Measurements from ENCODE around the gene TRIM33.
"Not testable (repeated sequence)": the region's sequence is repeated elsewhere in the genome, so short reads cannot be mapped to it uniquely, and the experiment has no call there.

The TRIM33 gene

GRCh38 chr1:114423455-114423854 is 87.5 kb downstream of the TRIM33 start:
- TF ChIP-seq CTCF (IDR thresholded peaks at IDR 0.05; ENCODE audit: insufficient read depth, low read depth, low read length, missing control alignments), result no peak
- no peak overlapping the region for H3K4me3 ChIP-seq (ENCODE audit: low read depth, low read length)
- DNase-seq (ENCODE audit: low read depth), result no peak

GRCh38 chr1:114418948-114419347 is 92.1 kb downstream of the TRIM33 start:
- not testable (repeated sequence) for DNase-seq (ENCODE audit: low read depth); H3K4me3 ChIP-seq (ENCODE audit: low read depth, low read length)

GRCh38 chr1:114397601-114398000 is 113.4 kb downstream of the TRIM33 start:
- TF ChIP-seq CTCF (IDR thresholded peaks at IDR 0.05; ENCODE audit: insufficient read depth, low read depth, low read length, missing control alignments), result no peak
- no peak for DNase-seq (ENCODE audit: low read depth)
- no peak overlapping the region for H3K4me3 ChIP-seq (ENCODE audit: low read depth, low read length)

GRCh38 chr1:114395863-114396262 is 115.1 kb downstream of the TRIM33 start:
- no peak overlapping the region for H3K4me3 ChIP-seq (ENCODE audit: low read depth, low read length)
- TF ChIP-seq CTCF (IDR thresholded peaks at IDR 0.05; ENCODE audit: insufficient read depth, low read depth, low read length, missing control alignments), result no peak

GRCh38 chr1:114390960-114391359 is 120.0 kb downstream of the TRIM33 start:
- DNase-seq (ENCODE audit: low read depth), result no peak
- no peak overlapping the region for H3K4me3 ChIP-seq (ENCODE audit: low read depth, low read length)
- TF ChIP-seq CTCF (IDR thresholded peaks at IDR 0.05; ENCODE audit: insufficient read depth, low read depth, low read length, missing control alignments), result no peak

More at GRCh38 chr1:114395863-114396262, 115.1 kb downstream of the TRIM33 start:
- no peak for DNase-seq (ENCODE audit: low read depth)

- H3K4me3 ChIP-seq (ENCODE audit: low read depth, low read length), result no peak overlapping the region
- TF ChIP-seq CTCF (IDR thresholded peaks at IDR 0.05; ENCODE audit: insufficient read depth, low read depth, low read length, missing control alignments), result no peak
- no peak for DNase-seq (ENCODE audit: low read depth)
These were observed 120.6 kb downstream of the TRIM33 start for GRCh38 chr1:114390361-114390760.

- no peak overlapping the region for H3K4me3 ChIP-seq (ENCODE audit: low read depth, low read length)
- DNase-seq (ENCODE audit: low read depth), result no peak
- TF ChIP-seq CTCF (IDR thresholded peaks at IDR 0.05; ENCODE audit: insufficient read depth, low read depth, low read length, missing control alignments), result no peak
These were observed 122.5 kb downstream of the TRIM33 start for GRCh38 chr1:114388432-114389003.

GRCh38 chr1:114387585-114387984 is 123.4 kb downstream of the TRIM33 start:
- not testable (repeated sequence) for DNase-seq (ENCODE audit: low read depth); H3K4me3 ChIP-seq (ENCODE audit: low read depth, low read length)

Data from GM12865 (cell line).